GM19467 (cell line): ENCODE data around the gene PPP1R27.

Experiments used
- ATAC-seq: cut with Tn5 transposase; IDR thresholded peaks from one replicate; pipeline ENCODE4 v1.9.1; 2021; ENCODE audit warnings: mild to moderate bottlenecking, moderate library complexity; ENCODE audit not compliant: unreplicated experiment

PPP1R27 gene

GRCh38 chr17:81863123-81863675 lies 28.3 kb upstream of the PPP1R27 start:
- no peak for ATAC-seq

GRCh38 chr17:81860756-81861568 lies 26.1 kb upstream of the PPP1R27 start:
- peak; percentile 77 for ATAC-seq

- ATAC-seq, result peak; percentile 73
Measured at GRCh38 chr17:81859906-81860755, 25.3 kb upstream of the PPP1R27 start, which contains the start of gene P4HB. P4HB (minus strand) TSS chr17:81860535; CDS start chr17:81860471, 64 bp downstream.

- ATAC-seq, result no peak
Measured at GRCh38 chr17:81858967-81859905, 24.4 kb upstream of the PPP1R27 start.

GRCh38 chr17:81858170-81858966 lies 23.5 kb upstream of the PPP1R27 start:
- no peak for ATAC-seq

- ATAC-seq, result no peak
Measured at GRCh38 chr17:81854974-81855774, 20.3 kb upstream of the PPP1R27 start.

GRCh38 chr17:81852237-81852636 lies 17.4 kb upstream of the PPP1R27 start:
- ATAC-seq, result no peak

GRCh38 chr17:81851423-81851822 lies 16.6 kb upstream of the PPP1R27 start:
- no peak for ATAC-seq

GRCh38 chr17:81849457-81849856 lies 14.6 kb upstream of the PPP1R27 start:
- ATAC-seq, result no peak

GRCh38 chr17:81846743-81847689 lies 12.2 kb upstream of the PPP1R27 start:
- no peak for ATAC-seq

- ATAC-seq, result no peak
Measured at GRCh38 chr17:81845881-81846742, 11.3 kb upstream of the PPP1R27 start.

GRCh38 chr17:81845361-81845760 lies 10.5 kb upstream of the PPP1R27 start:
- no peak for ATAC-seq

GRCh38 chr17:81844887-81845286 lies 10.0 kb upstream of the PPP1R27 start:
- ATAC-seq, result no peak

GRCh38 chr17:81844327-81844851 lies 9.5 kb upstream of the PPP1R27 start:
- ATAC-seq, result no peak

GRCh38 chr17:81843713-81844326 lies 9.0 kb upstream of the PPP1R27 start:
- no peak for ATAC-seq
